Measurements from ENCODE around the gene PKN1.

The PKN1 gene

GRCh38 chr19:14467816-14468215 is 34.7 kb downstream of the PKN1 start:
- DNase-seq, result no peak

DNA sequence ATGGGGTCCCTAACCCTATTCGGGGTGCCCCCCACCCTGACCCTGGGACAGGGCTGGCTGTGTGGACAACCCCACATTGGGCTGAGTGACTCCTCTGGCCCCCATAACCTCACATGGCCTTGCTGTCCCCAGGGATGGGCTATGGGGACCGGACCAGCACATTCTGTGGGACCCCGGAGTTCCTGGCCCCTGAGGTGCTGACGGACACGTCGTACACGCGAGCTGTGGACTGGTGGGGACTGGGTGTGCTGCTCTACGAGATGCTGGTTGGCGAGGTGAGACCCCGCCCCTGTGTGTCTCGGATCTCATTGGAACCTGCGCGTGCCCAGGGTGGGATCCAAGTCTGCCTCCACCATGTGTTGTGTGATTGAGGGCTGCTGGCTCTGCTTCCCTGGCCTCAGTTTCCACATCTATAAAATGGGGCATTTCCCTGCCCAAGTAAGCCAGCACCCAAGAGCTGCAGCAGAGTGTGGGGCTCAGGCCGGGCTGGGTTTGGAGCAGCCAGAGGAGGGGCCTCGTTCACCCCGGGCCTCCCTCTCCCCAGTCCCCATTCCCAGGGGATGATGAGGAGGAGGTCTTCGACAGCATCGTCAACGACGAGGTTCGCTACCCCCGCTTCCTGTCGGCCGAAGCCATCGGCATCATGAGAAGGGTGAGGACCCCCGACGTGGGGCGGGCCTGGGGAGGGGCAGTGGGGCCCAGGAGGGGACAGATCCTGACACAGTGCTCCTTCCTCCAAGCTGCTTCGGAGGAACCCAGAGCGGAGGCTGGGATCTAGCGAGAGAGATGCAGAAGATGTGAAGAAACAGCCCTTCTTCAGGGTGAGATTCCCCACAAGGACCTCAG is 37.1 kb downstream of the PKN1 start:
- no peak for DNase-seq

GRCh38 chr19:14471436-14472187 is 38.5 kb downstream of the PKN1 start:
- no peak for DNase-seq

- no peak for DNase-seq
These were observed 39.3 kb downstream of the PKN1 start for GRCh38 chr19:14472202-14472938.

DNA sequence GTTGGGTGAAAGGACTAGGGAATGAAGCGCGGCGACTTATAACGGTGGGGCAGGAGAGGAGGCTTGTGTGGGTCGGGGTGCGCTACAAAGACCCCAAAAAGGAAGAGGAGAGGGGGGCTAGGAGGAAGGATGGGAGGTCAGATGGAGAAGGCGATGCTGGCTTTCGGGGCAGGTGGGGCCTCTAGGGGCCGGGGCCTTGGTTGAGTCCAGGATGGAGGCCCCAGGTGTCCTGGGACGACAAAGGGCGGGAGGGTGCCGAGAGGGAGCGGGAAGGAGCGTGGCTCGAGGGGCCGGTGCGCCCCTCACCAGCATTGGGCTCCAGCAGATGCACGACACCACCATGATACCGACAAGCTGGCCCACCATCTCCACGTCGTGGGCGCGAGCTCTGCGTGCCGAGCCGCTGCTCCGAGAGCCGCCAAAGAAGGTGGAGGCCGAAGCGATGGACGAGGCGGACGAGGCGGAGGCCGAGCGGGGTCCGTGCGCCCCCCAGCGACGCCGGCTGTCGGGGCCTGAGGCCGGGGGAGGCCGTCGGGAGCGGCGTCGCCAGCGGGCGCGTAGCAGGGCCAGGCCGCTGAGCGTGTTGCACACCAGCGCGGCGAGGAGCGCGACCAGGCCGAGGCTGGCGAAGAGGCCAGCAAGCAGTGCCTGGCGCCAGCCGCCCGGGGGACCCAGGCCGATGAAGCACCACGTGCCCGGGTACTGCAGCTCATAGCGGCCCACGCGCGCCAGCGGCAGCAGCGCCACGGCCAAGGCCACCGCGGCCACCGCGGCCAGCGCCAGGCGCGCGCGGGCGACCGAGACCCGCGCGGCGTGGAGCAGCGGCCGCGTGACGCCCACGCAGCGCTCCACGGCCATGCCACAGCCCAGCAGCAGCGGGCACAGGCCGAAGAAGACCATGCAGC is 40.2 kb downstream of the PKN1 start:
- no peak for DNase-seq

GRCh38 chr19:14473978-14474578 is 41.0 kb downstream of the PKN1 start:
- no peak for DNase-seq

DNA sequence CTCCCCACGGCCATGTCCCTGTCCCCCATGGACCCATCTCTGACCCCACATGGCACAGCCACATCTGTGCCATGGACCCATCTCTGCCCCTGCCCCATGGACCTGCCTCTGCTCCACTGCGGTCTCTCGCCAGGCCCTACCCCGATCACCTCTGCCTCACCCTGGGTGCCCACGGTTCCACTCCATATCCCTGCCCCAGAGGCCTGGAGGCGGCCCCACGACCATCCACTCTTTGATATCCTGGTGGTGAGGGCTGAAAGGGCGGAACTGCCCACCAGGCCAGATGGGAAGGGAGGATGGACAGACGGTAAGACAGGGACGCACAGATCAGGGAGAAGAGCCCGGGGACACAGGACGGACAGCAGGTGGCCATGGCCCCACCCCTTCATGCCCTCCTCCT is 41.7 kb downstream of the PKN1 start:
- no peak for DNase-seq

- DNase-seq, result no peak
These were observed 42.4 kb downstream of the PKN1 start, which contains the start of gene PTGER1 for GRCh38 chr19:14475251-14476073. Gene PTGER1 (minus strand): TSS chr19:14475354. CDS start chr19:14474320, 1,034 bp downstream.

DNA sequence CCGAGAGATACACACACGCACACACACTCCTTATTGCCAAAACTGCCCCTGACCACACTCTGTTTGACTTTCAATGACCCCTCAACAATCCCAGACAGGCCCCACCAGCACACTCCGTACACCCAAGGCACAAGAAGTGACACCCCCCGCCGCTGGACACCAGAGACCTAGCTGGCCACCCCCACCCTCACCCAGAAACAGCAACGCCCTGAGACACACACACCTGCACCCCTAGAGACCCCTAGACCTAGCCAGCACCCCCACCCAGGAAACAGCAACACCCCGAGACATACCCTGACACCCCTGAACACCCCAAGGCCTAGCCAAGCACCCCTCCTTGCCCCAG is 43.2 kb downstream of the PKN1 start:
- no peak for DNase-seq

GRCh38 chr19:14476673-14477401 is 43.7 kb downstream of the PKN1 start:
- no peak for DNase-seq

DNA sequence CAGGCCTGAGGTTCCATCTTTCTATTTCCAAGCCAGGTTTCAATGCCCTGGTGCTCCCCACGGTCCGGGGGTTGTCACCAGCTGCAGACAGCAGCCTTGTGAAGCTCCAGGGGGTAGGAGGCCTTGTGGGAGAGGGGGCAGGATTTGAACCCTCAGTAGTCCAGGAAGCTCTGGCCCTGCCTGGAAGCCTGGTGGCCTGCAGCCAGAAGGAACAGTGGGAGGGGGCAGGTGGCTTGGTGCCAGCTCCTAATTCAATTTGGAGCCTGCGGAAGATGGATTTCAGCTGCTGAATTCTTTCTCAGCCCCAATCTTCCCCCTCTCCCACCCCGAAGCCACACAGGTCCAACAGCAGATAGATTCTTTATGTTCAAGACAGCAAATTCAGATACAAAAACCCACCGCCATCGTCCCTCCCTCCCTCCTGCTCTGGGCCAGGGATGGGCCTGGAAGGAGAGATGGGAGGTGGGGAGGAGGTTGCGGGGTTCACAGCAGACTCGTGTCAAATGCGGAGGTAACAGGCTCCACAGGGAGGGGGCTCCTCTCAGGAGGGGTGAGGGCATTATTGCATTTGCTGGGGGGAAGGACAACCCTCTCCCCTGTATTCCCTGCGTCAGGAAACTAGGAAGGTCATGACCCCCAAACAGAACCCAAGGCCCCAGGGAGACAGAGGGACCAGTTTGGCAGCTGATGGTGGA is 44.5 kb downstream of the PKN1 start:
- DNase-seq, result no peak

DNA sequence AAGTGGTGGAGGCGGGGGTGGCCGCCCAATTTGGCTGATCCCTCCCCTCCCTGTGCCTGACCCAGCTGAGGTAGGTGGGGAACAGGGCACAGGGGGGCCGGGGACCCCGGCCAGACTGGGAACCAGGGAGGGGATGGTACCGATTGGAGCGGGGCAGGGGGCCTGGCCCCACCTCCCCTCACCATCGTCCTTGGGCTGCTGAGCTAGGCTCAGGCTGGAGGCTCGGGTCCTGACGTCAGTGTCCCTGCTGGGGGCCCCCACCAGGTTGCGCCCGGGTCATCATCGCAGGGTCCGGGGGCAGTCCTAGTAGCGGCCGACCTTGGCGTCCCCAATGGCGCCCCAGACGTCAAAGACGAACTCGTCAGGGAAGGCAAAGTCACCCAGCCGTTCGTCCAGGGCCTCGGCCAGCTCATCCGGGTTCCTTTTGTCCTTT is 45.0 kb downstream of the PKN1 start:
- no peak for DNase-seq

GRCh38 chr19:14479309-14479974 is 46.3 kb downstream of the PKN1 start:
- no peak for DNase-seq

GRCh38 chr19:14479975-14480699 is 47.0 kb downstream of the PKN1 start:
- no peak for DNase-seq

DNA sequence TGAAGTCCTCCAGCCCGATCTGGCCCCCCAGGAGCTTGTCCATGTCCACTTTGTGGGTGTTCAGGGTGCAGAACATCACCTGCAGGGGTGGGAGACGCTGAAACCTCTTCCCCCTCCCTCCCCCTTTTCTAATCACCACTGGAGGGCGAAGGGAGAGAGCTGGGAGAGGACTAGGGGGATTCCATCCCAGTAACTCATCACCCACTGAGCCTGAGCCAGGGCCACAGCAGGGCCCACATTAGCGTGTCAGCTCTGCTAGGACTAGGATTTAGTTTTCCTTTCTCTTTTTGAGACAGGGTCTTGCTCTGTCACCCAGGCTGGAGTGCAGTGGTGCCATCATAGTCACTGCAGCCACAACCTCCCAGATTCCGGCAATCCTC is 47.6 kb downstream of the PKN1 start:
- DNase-seq, result no peak

GRCh38 chr19:14482172-14482941 is 49.3 kb downstream of the PKN1 start:
- no peak for DNase-seq

- DNase-seq, result no peak
These were observed 54.4 kb downstream of the PKN1 start for GRCh38 chr19:14487370-14488125.

Data from cerebellar nuclear complex (tissue), 1 donor.